HepG2 (cell line): Measurements from ENCODE around the gene SNX15. TPM values are rescaled to one million over a fixed set of nuclear protein-coding genes. Genes with fewer than 3 reads are reported as not detected.

Experiments
- ATAC-seq: fragments of 200-7000 bp; cut with Tn5 transposase; 3 replicates; pipeline ENCODE4 v1.9.1; 2020; ENCODE audit warnings: mild to moderate bottlenecking, moderate library complexity
- BruUV-seq: library from RNA; stranded (reverse); fragments of 400-500 nt; replicated peaks from 2 replicates; lab custom pipeline; 2021; lab: Mats Ljungman, UMichigan
- CTCF ChIA-PET: fragments of 300-600 bp; formaldehyde crosslinking; extraction: SDS; loops from one replicate; lab custom pipeline; 2021; ENCODE audit warnings: low total read pairs, inconsistent platforms, low intra/inter-chr PET ratio; lab: Yijun Ruan, JAX
- POLR2A ChIA-PET: fragments of 350-600 bp; sonication (Branson Sonifier 250); formaldehyde crosslinking; loops from one replicate; lab custom pipeline; 2020; ENCODE audit warnings: antibody characterized with exemption, inconsistent platforms; lab: Yijun Ruan, JAX
- DNase-seq: peaks from one replicate; pipeline ENCODE4 v3.0.0-alpha.2; 2015; ENCODE audit warnings: low spot score
- FAIRE-seq: peaks from 3 replicates; lab custom pipeline; 2011; peaks lifted over from hg19 to GRCh38; lab: Jason Lieb, UNC
- H2AFZ ChIP-seq: one replicate; pipeline ENCODE4 v1.6.1; 2011; ENCODE audit warnings: low read length, inconsistent platforms
- H3K27ac ChIP-seq: fragments of 300-600 bp; 3 replicates; pipeline ENCODE4 v1.8.0; 2011; ENCODE audit warnings: mixed run types, mild to moderate bottlenecking, mixed read lengths, low read length, inconsistent platforms; ENCODE audit not compliant: insufficient read depth; ENCODE audit errors: extremely low read length
- H3K27me3 ChIP-seq, 2 experiments: fragments of 200-600 bp in 1 of 2; 2 replicates in 1 of 2; 3 replicates in 1 of 2; pipeline versions ENCODE4 v1.6.0 to v1.8.0; 2011; ENCODE audit warnings: low read length in 2 of 2, mild to moderate bottlenecking in 2 of 2, moderate library complexity in 2 of 2, inconsistent platforms in 1 of 2; ENCODE audit not compliant: insufficient read depth in 2 of 2, control insufficient read depth in 1 of 2
- H3K36me3 ChIP-seq, 2 experiments: fragments of 200-600 bp in 1 of 2; replicated peaks in 1 of 2; 2 replicates in 1 of 2; 3 replicates in 1 of 2; pipeline versions ENCODE4 v1.5.1 to v1.8.0; 2011; ENCODE audit warnings: low read length in 2 of 2, inconsistent platforms in 1 of 2; ENCODE audit not compliant: insufficient read depth in 2 of 2, control insufficient read depth in 1 of 2
- H3K4me1 ChIP-seq: 2 replicates; pipeline ENCODE4 v1.5.1; 2012; ENCODE audit warnings: low read length, inconsistent platforms; ENCODE audit not compliant: insufficient read depth
- H3K4me2 ChIP-seq: 2 replicates; pipeline ENCODE4 v1.6.0; 2011; ENCODE audit warnings: low read depth, low read length, inconsistent platforms
- H3K4me3 ChIP-seq, 3 experiments: fragments of 200-600 bp in 1 of 3; sonication (generic), shearing (Covaris generic) in 1 of 3; replicated peaks in 1 of 3; 2 replicates each; pipeline ENCODE4 v1.5.1; 2011 to 2016; ENCODE audit warnings: low read length in 3 of 3, inconsistent platforms in 2 of 3, low read depth in 2 of 3, mild to moderate bottlenecking in 2 of 3, control low read depth in 1 of 3, mixed read lengths in 1 of 3; ENCODE audit not compliant: insufficient read depth in 1 of 3
- H3K79me2 ChIP-seq: one replicate; pipeline ENCODE4 v1.6.1; 2011; ENCODE audit warnings: low read length, inconsistent platforms; ENCODE audit not compliant: insufficient read depth
- H3K9ac ChIP-seq: 2 replicates; pipeline ENCODE4 v1.6.0; 2011; ENCODE audit warnings: mild to moderate bottlenecking, low read depth, low read length, inconsistent platforms; ENCODE audit not compliant: insufficient read depth
- H3K9me3 ChIP-seq: 2 replicates; pipeline ENCODE4 v1.5.1; 2012; ENCODE audit warnings: mild to moderate bottlenecking, low read length
- H4K20me1 ChIP-seq: 2 replicates; pipeline ENCODE4 v1.6.0; 2011; ENCODE audit warnings: inconsistent platforms, mild to moderate bottlenecking, low read length, moderate library complexity; ENCODE audit not compliant: insufficient read depth
- BORCS8-MEF2B ChIP-seq: sonication (generic); formaldehyde crosslinking; IDR thresholded peaks from 2 replicates; pipeline ENCODE4 v1.8.0; 2022; ENCODE audit warnings: mild to moderate bottlenecking, missing genetic modification reagents
- BRCA1 ChIP-seq: sonication (generic); formaldehyde crosslinking; IDR thresholded peaks from 2 replicates; pipeline ENCODE4 v1.4.0; 2020; ENCODE audit warnings: missing genetic modification reagents
- FOXA1 ChIP-seq, 2 experiments: fragments of 450-650 bp in 1 of 2; sonication (generic) in 1 of 2; formaldehyde crosslinking in 1 of 2; IDR thresholded peaks; 2 replicates each; pipeline versions ENCODE4 v1.4.0 to v1.6.1; 2016 to 2020; ENCODE audit warnings: missing genetic modification reagents in 1 of 2
- FOXJ3 ChIP-seq: sonication (generic); formaldehyde crosslinking; IDR thresholded peaks from 2 replicates; pipeline ENCODE4 v1.4.0; 2020; ENCODE audit warnings: missing genetic modification reagents, mild to moderate bottlenecking, borderline replicate concordance
- FOXK1 ChIP-seq: sonication (generic); formaldehyde crosslinking; IDR thresholded peaks from 2 replicates; pipeline ENCODE4 v1.4.0; 2020; ENCODE audit warnings: low read depth, missing genetic modification reagents, borderline replicate concordance
- GTF3A ChIP-seq: sonication (generic); formaldehyde crosslinking; conservative IDR thresholded peaks from 2 replicates; pipeline ENCODE4 v1.4.0; 2020; ENCODE audit warnings: mild to moderate bottlenecking, missing genetic modification reagents
- IRF2 ChIP-seq: IDR thresholded peaks from 2 replicates; pipeline ENCODE4 v1.6.1; 2018; ENCODE audit warnings: missing genetic modification reagents, missing compliant biosample characterization
- KLF16 ChIP-seq, 2 experiments: sonication (generic) in 1 of 2; formaldehyde crosslinking in 1 of 2; IDR thresholded peaks; 2 replicates each; pipeline versions ENCODE4 v1.6.1 to v1.8.0; 2016 to 2023; ENCODE audit warnings: missing genetic modification reagents in 2 of 2, missing compliant biosample characterization in 1 of 2
- LCORL ChIP-seq, 2 experiments: fragments of 450-650 bp in 1 of 2; sonication (generic) in 1 of 2; formaldehyde crosslinking in 1 of 2; IDR thresholded peaks; 2 replicates each; pipeline versions ENCODE4 v1.5.0 to v1.6.1; 2017 to 2020; ENCODE audit warnings: antibody characterized with exemption in 1 of 2, missing genetic modification reagents in 1 of 2
- SOX5 ChIP-seq: IDR thresholded peaks from 2 replicates; pipeline ENCODE4 v1.6.1; 2016; ENCODE audit warnings: borderline replicate concordance
- YEATS2 ChIP-seq: sonication (generic); formaldehyde crosslinking; IDR thresholded peaks from 2 replicates; pipeline ENCODE4 v1.4.0; 2020; ENCODE audit warnings: missing genetic modification reagents, borderline replicate concordance
- ZBTB7A ChIP-seq: sonication (generic); formaldehyde crosslinking; IDR thresholded peaks from 2 replicates; pipeline ENCODE4 v1.8.0; 2022; ENCODE audit warnings: mild to moderate bottlenecking, missing genetic modification reagents
- ZNF556 ChIP-seq: sonication (generic); formaldehyde crosslinking; IDR thresholded peaks from 2 replicates; pipeline ENCODE4 v1.4.0; 2020; ENCODE audit warnings: mild to moderate bottlenecking, missing genetic modification reagents, borderline replicate concordance
- ZNF572 ChIP-seq: sonication (generic); formaldehyde crosslinking; IDR thresholded peaks from 2 replicates; pipeline ENCODE4 v1.5.1; 2020; ENCODE audit warnings: mild to moderate bottlenecking, missing genetic modification reagents
- WGBS: methylation state at CpG from one replicate; pipeline ENCODE4 v1.1.6; 2017; ENCODE audit warnings: low lambda C conversion rate; 5-methylcytosine and 5-hydroxymethylcytosine counted together
- in situ Hi-C: cut with HindIII; loops from 2 replicates; pipeline ENCODE4 v1.10.0; 2017; ENCODE audit warnings: low pct_unique_long_range_greater_than_20kb; ENCODE audit not compliant: extremely low pct_ligation_motif_present
- intact Hi-C: fragments of 100-400 bp; cut with micrococcal nuclease; formaldehyde crosslinking; loops from one replicate; pipeline ENCODE4 v1.10.0; 2022; ENCODE audit not compliant: unreplicated experiment
- polyA plus RNA-seq, 8 experiments: library from polyadenylated mRNA; depleted of rRNA in 3 of 8; stranded (reverse) in 7 of 8; unstranded in 1 of 8; fragments of >200 nt; fragmentation: Illumina TruSeq in 4 of 8; extraction: Trizol in 4 of 8; gene quantifications; 2 replicates each; pipeline versions ENCODE4 v1.2.1 to v1.2.3, GENCODE V29; 2011 to 2016; ENCODE audit warnings: low read depth in 4 of 8, missing spikeins in 1 of 8, mixed read lengths in 1 of 8; ENCODE audit not compliant: insufficient read depth in 1 of 8
- total RNA-seq, 5 experiments: library from RNA; depleted of rRNA; stranded (reverse); fragments of >200 nt; fragmentation: Illumina TruSeq; extraction: Trizol; gene quantifications; 2 replicates each; pipeline ENCODE4 v1.2.3, GENCODE V29; 2016; ENCODE audit warnings: low read depth in 1 of 5
- TF ChIP-seq, protein P1 (sequence below): IDR thresholded peaks from 2 replicates; pipeline ENCODE4 v1.6.1; 2012; ENCODE audit warnings: low read depth, low read length, improper control_type of control experiment
- TF ChIP-seq, protein P2 (sequence below): sonication (generic); formaldehyde crosslinking; IDR thresholded peaks from 2 replicates; pipeline ENCODE4 v1.4.0; 2020; ENCODE audit warnings: missing genetic modification reagents
- TF ChIP-seq, protein P3 (sequence below): sonication (generic); formaldehyde crosslinking; conservative IDR thresholded peaks from 2 replicates; pipeline ENCODE4 v1.4.0; 2020; ENCODE audit warnings: mild to moderate bottlenecking, missing genetic modification reagents, moderate library complexity

SNX15 gene
- total and polyA plus RNA-seq, 2 of the 13 experiments (the other 11 are each of a cell fraction or from before 2014, with no cell fraction given) = 19.1 to 22.6 TPM

DNA sequence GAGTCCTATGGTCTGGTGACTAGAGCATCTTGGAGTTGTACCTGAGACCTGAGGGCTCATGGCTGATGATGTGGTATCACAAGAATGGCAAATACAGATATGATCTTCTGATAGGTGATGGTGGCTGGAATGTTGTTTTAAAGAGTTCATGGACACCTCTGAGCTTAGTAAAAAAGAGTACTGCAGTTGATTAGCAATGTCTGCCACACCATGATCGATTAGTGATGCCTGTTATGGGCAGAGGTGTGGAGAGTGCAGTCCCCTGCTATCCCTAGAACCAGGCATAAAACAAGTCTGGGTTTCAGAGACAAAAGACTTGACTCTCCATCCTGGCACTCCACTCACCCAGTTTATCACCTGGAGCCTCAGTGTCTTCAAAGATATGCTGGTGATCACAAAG is 29.1 kb upstream of the SNX15 start:
- Histone ChIP-seq H3K9ac (peak overlapping the region; percentile 58), H3K4me1 (peaks cover 70% of the 10 kb centered on the region), H3K4me2 (peak overlapping the region; percentile 99), H3K36me3 (no peaks in the 10 kb centered on the region; a peak in 1 of 5 replicates), H3K4me3 (peak overlapping the region; percentile 59 to 73 (median 61)), H3K27ac (peak overlapping the region; percentile 53), H3K27me3 (no peaks in the 10 kb centered on the region; a peak in 1 of 5 replicates), H3K79me2 (no peaks in the 10 kb centered on the region), H2AFZ (no peak overlapping the region), H3K9me3 (no peaks in the 10 kb centered on the region), H4K20me1 (no peaks in the 10 kb centered on the region)
- no TSS peak for BruUV-seq
- ATAC-seq (peak; percentile 28), FAIRE-seq (peak; percentile 85), DNase-seq (peak; percentile 59)
- ChIA-PET POLR2A (interaction anchor here (0.8 to 4.0 kb wide), 22 partner anchors 8 to 219 kb away, joined by 3 to 42 read pairs (median 4); partner anchors contain the start of genes ARL2, CDC42BPG, GPHA2 and MEN1), CTCF (no interaction called here)
- in situ Hi-C loops = no loop called here
- intact Hi-C loops = loop anchor here (5.0 kb wide), 1 partner anchor 151 kb away; no protein-coding TSS in a partner anchor
- whole genome bisulfite sequencing = 0% methylated on average over 1 of the region's 1 CpG
- 0 out of 2 replicates have a peak, but pooled peaks have one; percentile 24 for TF ChIP-seq IRF2 (CRISPR knock-in tag)
- TF ChIP-seq FOXJ3 (CRISPR knock-in tag) = no peak
- TF ChIP-seq ZNF556 = 0 out of 2 replicates have a peak, but pooled peaks have one; percentile 25
- peak in 1 of 2 experiments; percentile 50; a peak in 1 of 4 replicates for TF ChIP-seq KLF16 (CRISPR knock-in tag; IDR thresholded peaks at IDR 0.05)
- no peak for TF ChIP-seq BORCS8-MEF2B
- TF ChIP-seq, protein P1, sequence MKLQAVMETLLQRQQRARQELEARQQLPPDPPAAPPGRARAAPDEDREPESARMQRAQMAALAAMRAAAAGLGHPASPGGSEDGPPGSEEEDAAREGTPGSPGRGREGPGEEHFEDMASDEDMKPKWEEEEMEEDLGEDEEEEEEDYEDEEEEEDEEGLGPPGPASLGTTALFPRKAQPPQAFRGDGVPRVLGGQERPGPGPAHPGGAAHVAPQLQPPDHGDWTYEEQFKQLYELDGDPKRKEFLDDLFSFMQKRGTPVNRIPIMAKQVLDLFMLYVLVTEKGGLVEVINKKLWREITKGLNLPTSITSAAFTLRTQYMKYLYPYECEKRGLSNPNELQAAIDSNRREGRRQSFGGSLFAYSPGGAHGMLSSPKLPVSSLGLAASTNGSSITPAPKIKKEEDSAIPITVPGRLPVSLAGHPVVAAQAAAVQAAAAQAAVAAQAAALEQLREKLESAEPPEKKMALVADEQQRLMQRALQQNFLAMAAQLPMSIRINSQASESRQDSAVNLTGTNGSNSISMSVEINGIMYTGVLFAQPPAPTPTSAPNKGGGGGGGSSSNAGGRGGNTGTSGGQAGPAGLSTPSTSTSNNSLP = 0 out of 2 replicates have a peak, but pooled peaks have one; percentile 25
- TF ChIP-seq GTF3A (CRISPR knock-in tag) = no peak
- TF ChIP-seq YEATS2 (CRISPR knock-in tag) = peak; percentile 46; the same call in 1 of the 2 replicates
- TF ChIP-seq, protein P2, sequence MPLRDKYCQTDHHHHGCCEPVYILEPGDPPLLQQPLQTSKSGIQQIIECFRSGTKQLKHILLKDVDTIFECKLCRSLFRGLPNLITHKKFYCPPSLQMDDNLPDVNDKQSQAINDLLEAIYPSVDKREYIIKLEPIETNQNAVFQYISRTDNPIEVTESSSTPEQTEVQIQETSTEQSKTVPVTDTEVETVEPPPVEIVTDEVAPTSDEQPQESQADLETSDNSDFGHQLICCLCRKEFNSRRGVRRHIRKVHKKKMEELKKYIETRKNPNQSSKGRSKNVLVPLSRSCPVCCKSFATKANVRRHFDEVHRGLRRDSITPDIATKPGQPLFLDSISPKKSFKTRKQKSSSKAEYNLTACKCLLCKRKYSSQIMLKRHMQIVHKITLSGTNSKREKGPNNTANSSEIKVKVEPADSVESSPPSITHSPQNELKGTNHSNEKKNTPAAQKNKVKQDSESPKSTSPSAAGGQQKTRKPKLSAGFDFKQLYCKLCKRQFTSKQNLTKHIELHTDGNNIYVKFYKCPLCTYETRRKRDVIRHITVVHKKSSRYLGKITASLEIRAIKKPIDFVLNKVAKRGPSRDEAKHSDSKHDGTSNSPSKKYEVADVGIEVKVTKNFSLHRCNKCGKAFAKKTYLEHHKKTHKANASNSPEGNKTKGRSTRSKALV (CRISPR knock-in tag) = no peak
- no peak for TF ChIP-seq SOX5 (CRISPR knock-in tag)
- TF ChIP-seq ZNF572 (CRISPR knock-in tag) = no peak
- TF ChIP-seq, protein P3, sequence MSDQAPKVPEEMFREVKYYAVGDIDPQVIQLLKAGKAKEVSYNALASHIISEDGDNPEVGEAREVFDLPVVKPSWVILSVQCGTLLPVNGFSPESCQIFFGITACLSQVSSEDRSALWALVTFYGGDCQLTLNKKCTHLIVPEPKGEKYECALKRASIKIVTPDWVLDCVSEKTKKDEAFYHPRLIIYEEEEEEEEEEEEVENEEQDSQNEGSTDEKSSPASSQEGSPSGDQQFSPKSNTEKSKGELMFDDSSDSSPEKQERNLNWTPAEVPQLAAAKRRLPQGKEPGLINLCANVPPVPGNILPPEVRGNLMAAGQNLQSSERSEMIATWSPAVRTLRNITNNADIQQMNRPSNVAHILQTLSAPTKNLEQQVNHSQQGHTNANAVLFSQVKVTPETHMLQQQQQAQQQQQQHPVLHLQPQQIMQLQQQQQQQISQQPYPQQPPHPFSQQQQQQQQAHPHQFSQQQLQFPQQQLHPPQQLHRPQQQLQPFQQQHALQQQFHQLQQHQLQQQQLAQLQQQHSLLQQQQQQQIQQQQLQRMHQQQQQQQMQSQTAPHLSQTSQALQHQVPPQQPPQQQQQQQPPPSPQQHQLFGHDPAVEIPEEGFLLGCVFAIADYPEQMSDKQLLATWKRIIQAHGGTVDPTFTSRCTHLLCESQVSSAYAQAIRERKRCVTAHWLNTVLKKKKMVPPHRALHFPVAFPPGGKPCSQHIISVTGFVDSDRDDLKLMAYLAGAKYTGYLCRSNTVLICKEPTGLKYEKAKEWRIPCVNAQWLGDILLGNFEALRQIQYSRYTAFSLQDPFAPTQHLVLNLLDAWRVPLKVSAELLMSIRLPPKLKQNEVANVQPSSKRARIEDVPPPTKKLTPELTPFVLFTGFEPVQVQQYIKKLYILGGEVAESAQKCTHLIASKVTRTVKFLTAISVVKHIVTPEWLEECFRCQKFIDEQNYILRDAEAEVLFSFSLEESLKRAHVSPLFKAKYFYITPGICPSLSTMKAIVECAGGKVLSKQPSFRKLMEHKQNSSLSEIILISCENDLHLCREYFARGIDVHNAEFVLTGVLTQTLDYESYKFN (CRISPR knock-in tag) = 0 out of 2 replicates have a peak, but pooled peaks have one; percentile 10
- no peak for TF ChIP-seq LCORL (IDR thresholded peaks at IDR 0.05)
- TF ChIP-seq LCORL (CRISPR knock-in tag; IDR thresholded peaks at IDR 0.05) = no peak
- TF ChIP-seq BRCA1 (CRISPR knock-in tag) = no peak
- TF ChIP-seq FOXK1 (CRISPR knock-in tag) = peak; percentile 32; the same call in 1 of the 2 replicates
- TF ChIP-seq FOXA1 (IDR thresholded peaks at IDR 0.05) = no peak
- no peak for TF ChIP-seq FOXA1 (CRISPR knock-in tag; IDR thresholded peaks at IDR 0.05)
- TF ChIP-seq ZBTB7A = no peak
